WTC11 (cell line): ENCODE data around the gene VAV2. TPM values are rescaled to one million over a fixed set of nuclear protein-coding genes. Genes with fewer than 3 reads are reported as not detected.

Source experiments
- ATAC-seq: fragments of 200-7000 bp; cut with Tn5 transposase; 2 replicates; pipeline ENCODE4 v1.10.0; 2021; ENCODE audit warnings: mild to moderate bottlenecking, moderate library complexity
- CTCF ChIA-PET: fragments of 300-600 bp; sonication (Branson Sonifier 250); formaldehyde crosslinking; loops from one replicate; lab custom pipeline; 2021; ENCODE audit warnings: antibody characterized with exemption; lab: Charles Lee
- POLR2A ChIA-PET: fragments of 350-600 bp; sonication (Branson Sonifier 250); formaldehyde crosslinking; loops from one replicate; lab custom pipeline; 2021; ENCODE audit warnings: antibody characterized with exemption; lab: Charles Lee
- DNase-seq: peaks from one replicate; pipeline ENCODE4 v3.0.0; 2021; ENCODE audit warnings: low spot score
- H3K27ac Mint-ChIP-seq: 2 replicates; pipeline ENCODE4 v1.8.0; 2021; ENCODE audit warnings: mixed read lengths
- H3K27me3 Mint-ChIP-seq: 2 replicates; pipeline ENCODE4 v1.8.0; 2021; ENCODE audit warnings: low read depth, mild to moderate bottlenecking, moderate library complexity, mixed read lengths
- H3K36me3 Mint-ChIP-seq: 2 replicates; pipeline ENCODE4 v1.8.0; 2021; ENCODE audit warnings: mixed read lengths
- H3K4me1 Mint-ChIP-seq: 2 replicates; pipeline ENCODE4 v1.8.0; 2022; ENCODE audit warnings: mixed read lengths
- H3K4me3 Mint-ChIP-seq: 2 replicates; pipeline ENCODE4 v1.8.0; 2021; ENCODE audit warnings: mild to moderate bottlenecking, moderate library complexity, mixed read lengths
- H3K9me3 Mint-ChIP-seq: 2 replicates; pipeline ENCODE4 v1.8.0; 2021; ENCODE audit warnings: mixed read lengths
- CREM ChIP-seq: sonication (generic); formaldehyde crosslinking; IDR thresholded peaks from 2 replicates; pipeline ENCODE4 v1.8.1; 2022; ENCODE audit warnings: mild to moderate bottlenecking, missing genetic modification reagents, moderate library complexity
- HMGA2 ChIP-seq: fragments of 250-450 bp; sonication (Bioruptor Pico); IDR thresholded peaks from 2 replicates; pipeline ENCODE4 v1.4.0; 2021; ENCODE audit warnings: mild to moderate bottlenecking, moderate library complexity
- OVOL2 ChIP-seq: fragments of 250-450 bp; sonication (Bioruptor Pico); IDR thresholded peaks from 2 replicates; pipeline ENCODE4 v1.9.0; 2021; ENCODE audit warnings: mild to moderate bottlenecking, borderline replicate concordance
- PRRX2 ChIP-seq: fragments of 250-450 bp; sonication (Bioruptor Pico); IDR thresholded peaks from 2 replicates; pipeline ENCODE4 v1.8.0; 2021; ENCODE audit warnings: mild to moderate bottlenecking
- RORB ChIP-seq: fragments of 250-450 bp; sonication (Bioruptor Pico); IDR thresholded peaks from 2 replicates; pipeline ENCODE4 v1.9.0; 2021; ENCODE audit warnings: mild to moderate bottlenecking
- SOX15 ChIP-seq: fragments of 250-450 bp; sonication (Bioruptor Pico); IDR thresholded peaks from 2 replicates; pipeline ENCODE4 v1.9.0; 2021; ENCODE audit warnings: mild to moderate bottlenecking
- ZBTB21 ChIP-seq: sonication (generic); formaldehyde crosslinking; IDR thresholded peaks from 2 replicates; pipeline ENCODE4 v1.8.1; 2023; ENCODE audit warnings: mild to moderate bottlenecking, missing genetic modification reagents, borderline replicate concordance
- total RNA-seq: library from RNA; stranded (reverse); gene quantifications from 3 replicates; pipeline ENCODE4 v1.2.3, GENCODE V29; 2021
- TF ChIP-seq, protein P1 (sequence below): sonication (generic); formaldehyde crosslinking; conservative IDR thresholded peaks from 2 replicates; pipeline ENCODE4 v1.8.1; 2023; ENCODE audit warnings: mild to moderate bottlenecking, low read depth, missing genetic modification reagents, moderate library complexity
- TF ChIP-seq, protein P2 (sequence below): sonication (generic); formaldehyde crosslinking; IDR thresholded peaks from 2 replicates; pipeline ENCODE4 v1.8.1; 2022; ENCODE audit warnings: mild to moderate bottlenecking, missing genetic modification reagents, moderate library complexity, borderline replicate concordance
- TF ChIP-seq, protein P3 (sequence below): sonication (generic); formaldehyde crosslinking; IDR thresholded peaks from 2 replicates; pipeline ENCODE4 v1.8.1; 2022; ENCODE audit warnings: low read depth, mild to moderate bottlenecking, moderate library complexity, missing genetic modification reagents, borderline replicate concordance
- TF ChIP-seq, protein P4 (sequence below): sonication (generic); formaldehyde crosslinking; IDR thresholded peaks from 2 replicates; pipeline ENCODE4 v1.8.1; 2022; ENCODE audit warnings: missing genetic modification reagents, borderline replicate concordance
- TF ChIP-seq, protein P5 (sequence below): sonication (generic); formaldehyde crosslinking; IDR thresholded peaks from 2 replicates; pipeline ENCODE4 v1.8.1; 2023; ENCODE audit warnings: mild to moderate bottlenecking, missing genetic modification reagents

The VAV2 gene
- total RNA-seq, 1 experiment from 2014 or later: 39.7 TPM

DNA sequence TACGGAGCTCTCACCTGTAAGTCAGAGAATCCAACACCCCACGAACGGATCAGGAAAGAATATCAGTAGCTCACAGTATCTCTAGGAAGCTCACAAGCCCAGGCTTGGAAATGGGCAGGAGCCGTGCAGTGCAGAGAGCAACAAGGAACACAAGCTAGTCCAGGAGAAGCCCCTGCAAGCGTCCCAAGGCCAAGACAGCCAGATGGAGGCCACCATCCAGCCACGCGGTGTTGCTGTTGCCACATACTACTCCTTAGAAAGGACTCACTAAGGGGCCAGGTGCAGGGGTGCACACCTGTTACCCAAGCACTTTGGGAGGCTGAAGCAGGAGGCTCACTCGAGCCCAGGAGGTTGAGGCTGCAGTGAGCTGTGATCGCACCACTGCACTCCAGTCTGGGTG lies 15.4 kb upstream of the VAV2 start:
- CTCF ChIA-PET: interaction anchor here (1.8 kb wide), 1 partner anchor 225 kb away, joined by 3 read pairs; no protein-coding TSS in a partner anchor
- TF ChIP-seq, protein P1, sequence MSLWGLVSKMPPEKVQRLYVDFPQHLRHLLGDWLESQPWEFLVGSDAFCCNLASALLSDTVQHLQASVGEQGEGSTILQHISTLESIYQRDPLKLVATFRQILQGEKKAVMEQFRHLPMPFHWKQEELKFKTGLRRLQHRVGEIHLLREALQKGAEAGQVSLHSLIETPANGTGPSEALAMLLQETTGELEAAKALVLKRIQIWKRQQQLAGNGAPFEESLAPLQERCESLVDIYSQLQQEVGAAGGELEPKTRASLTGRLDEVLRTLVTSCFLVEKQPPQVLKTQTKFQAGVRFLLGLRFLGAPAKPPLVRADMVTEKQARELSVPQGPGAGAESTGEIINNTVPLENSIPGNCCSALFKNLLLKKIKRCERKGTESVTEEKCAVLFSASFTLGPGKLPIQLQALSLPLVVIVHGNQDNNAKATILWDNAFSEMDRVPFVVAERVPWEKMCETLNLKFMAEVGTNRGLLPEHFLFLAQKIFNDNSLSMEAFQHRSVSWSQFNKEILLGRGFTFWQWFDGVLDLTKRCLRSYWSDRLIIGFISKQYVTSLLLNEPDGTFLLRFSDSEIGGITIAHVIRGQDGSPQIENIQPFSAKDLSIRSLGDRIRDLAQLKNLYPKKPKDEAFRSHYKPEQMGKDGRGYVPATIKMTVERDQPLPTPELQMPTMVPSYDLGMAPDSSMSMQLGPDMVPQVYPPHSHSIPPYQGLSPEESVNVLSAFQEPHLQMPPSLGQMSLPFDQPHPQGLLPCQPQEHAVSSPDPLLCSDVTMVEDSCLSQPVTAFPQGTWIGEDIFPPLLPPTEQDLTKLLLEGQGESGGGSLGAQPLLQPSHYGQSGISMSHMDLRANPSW: no peak
- no peak for TF ChIP-seq CREM (CRISPR knock-in tag)
- no peak for TF ChIP-seq OVOL2
- H3K9me3 Mint-ChIP-seq: peaks cover 17% of the 10 kb centered on the region
- no peaks in the 10 kb centered on the region for H3K4me1 Mint-ChIP-seq
- H3K27me3 Mint-ChIP-seq: peaks cover 6% of the 10 kb centered on the region; the same call in 1 of the 2 replicates
- peaks cover 13% of the 10 kb centered on the region for H3K36me3 Mint-ChIP-seq
- no peak overlapping the region for H3K27ac Mint-ChIP-seq
- DNase-seq (no peak), ATAC-seq (no peak)
- no peak overlapping the region for H3K4me3 Mint-ChIP-seq
- POLR2A ChIA-PET: no interaction called here

DNA sequence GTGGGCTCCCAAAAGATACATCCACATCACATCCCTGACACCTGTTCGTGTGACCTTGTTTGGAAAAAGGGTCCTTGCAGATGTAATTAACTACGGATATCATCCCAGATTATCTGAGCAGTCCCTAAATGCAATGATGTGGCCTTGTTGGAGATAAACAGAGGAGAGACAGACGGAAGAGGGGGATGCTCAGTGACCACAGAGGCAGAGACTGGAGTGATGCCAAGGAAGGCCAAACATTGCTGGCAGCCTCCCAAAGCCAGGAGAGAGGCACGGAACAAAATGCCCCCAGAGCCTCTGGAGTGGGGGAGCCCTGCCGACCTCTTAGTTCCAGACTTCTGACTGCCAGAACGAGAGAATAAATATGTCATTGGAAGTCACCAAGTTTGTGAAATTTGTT lies 15.0 kb upstream of the VAV2 start:
- POLR2A ChIA-PET: no interaction called here
- no peak overlapping the region for H3K27ac Mint-ChIP-seq
- TF ChIP-seq, protein P2, sequence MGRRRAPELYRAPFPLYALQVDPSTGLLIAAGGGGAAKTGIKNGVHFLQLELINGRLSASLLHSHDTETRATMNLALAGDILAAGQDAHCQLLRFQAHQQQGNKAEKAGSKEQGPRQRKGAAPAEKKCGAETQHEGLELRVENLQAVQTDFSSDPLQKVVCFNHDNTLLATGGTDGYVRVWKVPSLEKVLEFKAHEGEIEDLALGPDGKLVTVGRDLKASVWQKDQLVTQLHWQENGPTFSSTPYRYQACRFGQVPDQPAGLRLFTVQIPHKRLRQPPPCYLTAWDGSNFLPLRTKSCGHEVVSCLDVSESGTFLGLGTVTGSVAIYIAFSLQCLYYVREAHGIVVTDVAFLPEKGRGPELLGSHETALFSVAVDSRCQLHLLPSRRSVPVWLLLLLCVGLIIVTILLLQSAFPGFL (CRISPR knock-in tag): no peak
- TF ChIP-seq, protein P3, sequence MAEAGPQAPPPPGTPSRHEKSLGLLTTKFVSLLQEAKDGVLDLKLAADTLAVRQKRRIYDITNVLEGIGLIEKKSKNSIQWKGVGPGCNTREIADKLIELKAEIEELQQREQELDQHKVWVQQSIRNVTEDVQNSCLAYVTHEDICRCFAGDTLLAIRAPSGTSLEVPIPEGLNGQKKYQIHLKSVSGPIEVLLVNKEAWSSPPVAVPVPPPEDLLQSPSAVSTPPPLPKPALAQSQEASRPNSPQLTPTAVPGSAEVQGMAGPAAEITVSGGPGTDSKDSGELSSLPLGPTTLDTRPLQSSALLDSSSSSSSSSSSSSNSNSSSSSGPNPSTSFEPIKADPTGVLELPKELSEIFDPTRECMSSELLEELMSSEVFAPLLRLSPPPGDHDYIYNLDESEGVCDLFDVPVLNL (CRISPR knock-in tag): no peak
- TF ChIP-seq PRRX2 (CRISPR knock-in tag): no peak
- TF ChIP-seq, protein P4, sequence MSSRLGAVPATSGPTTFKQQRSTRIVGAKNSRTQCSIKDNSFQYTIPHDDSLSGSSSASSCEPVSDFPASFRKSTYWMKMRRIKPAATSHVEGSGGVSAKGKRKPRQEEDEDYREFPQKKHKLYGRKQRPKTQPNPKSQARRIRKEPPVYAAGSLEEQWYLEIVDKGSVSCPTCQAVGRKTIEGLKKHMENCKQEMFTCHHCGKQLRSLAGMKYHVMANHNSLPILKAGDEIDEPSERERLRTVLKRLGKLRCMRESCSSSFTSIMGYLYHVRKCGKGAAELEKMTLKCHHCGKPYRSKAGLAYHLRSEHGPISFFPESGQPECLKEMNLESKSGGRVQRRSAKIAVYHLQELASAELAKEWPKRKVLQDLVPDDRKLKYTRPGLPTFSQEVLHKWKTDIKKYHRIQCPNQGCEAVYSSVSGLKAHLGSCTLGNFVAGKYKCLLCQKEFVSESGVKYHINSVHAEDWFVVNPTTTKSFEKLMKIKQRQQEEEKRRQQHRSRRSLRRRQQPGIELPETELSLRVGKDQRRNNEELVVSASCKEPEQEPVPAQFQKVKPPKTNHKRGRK (CRISPR knock-in tag): no peak
- TF ChIP-seq, protein P5, sequence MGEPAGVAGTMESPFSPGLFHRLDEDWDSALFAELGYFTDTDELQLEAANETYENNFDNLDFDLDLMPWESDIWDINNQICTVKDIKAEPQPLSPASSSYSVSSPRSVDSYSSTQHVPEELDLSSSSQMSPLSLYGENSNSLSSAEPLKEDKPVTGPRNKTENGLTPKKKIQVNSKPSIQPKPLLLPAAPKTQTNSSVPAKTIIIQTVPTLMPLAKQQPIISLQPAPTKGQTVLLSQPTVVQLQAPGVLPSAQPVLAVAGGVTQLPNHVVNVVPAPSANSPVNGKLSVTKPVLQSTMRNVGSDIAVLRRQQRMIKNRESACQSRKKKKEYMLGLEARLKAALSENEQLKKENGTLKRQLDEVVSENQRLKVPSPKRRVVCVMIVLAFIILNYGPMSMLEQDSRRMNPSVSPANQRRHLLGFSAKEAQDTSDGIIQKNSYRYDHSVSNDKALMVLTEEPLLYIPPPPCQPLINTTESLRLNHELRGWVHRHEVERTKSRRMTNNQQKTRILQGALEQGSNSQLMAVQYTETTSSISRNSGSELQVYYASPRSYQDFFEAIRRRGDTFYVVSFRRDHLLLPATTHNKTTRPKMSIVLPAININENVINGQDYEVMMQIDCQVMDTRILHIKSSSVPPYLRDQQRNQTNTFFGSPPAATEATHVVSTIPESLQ: no peak
- TF ChIP-seq SOX15 (CRISPR knock-in tag): no peak
- TF ChIP-seq, all 79 proteins: peak for 0
- no peaks in the 10 kb centered on the region for H3K4me1 Mint-ChIP-seq
- peaks cover 22% of the 10 kb centered on the region for H3K9me3 Mint-ChIP-seq
- no peak for ATAC-seq
- peaks cover 6% of the 10 kb centered on the region; the same call in 1 of the 2 replicates for H3K27me3 Mint-ChIP-seq
- no peak overlapping the region for H3K4me3 Mint-ChIP-seq
- no peak for DNase-seq
- H3K36me3 Mint-ChIP-seq: peaks cover 13% of the 10 kb centered on the region
- CTCF ChIA-PET: interaction anchor here (1.8 kb wide), 1 partner anchor 225 kb away, joined by 3 read pairs; no protein-coding TSS in a partner anchor

DNA sequence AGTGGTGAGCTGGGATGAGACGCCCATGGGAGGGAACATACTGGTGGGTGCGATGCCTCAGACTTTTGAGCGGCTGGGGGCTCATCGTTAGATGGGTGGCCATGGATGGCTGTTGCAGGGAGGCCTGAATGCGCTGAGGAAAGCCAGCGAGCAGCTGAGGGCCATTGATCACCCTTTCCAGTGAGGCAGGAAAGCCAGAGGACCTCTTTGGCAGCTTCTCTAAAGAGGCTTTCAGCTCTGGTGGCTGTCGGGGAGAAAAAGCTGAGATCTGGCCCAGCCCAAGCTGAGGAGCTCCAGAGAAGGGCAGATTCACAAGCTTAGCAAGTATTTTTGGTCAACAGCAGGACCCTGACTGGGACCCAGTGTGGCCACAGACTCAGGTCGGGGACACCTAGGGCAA lies 13.3 kb upstream of the VAV2 start:
- H3K27ac Mint-ChIP-seq: no peak overlapping the region
- H3K9me3 Mint-ChIP-seq: peaks cover 11% of the 10 kb centered on the region
- TF ChIP-seq ZBTB21 (no peak), RORB (CRISPR knock-in tag) (no peak), PRRX2 (CRISPR knock-in tag) (no peak), HMGA2 (CRISPR knock-in tag) (no peak)
- H3K4me1 Mint-ChIP-seq: no peaks in the 10 kb centered on the region
- no peak for ATAC-seq
- CTCF ChIA-PET: interaction anchor here (1.1 to 2.2 kb wide), 6 partner anchors 10 to 262 kb away, joined by 3 to 8 read pairs (median 6); no protein-coding TSS in a partner anchor
- POLR2A ChIA-PET: no interaction called here
- no peaks in the 10 kb centered on the region; the same call in 1 of the 2 replicates for H3K36me3 Mint-ChIP-seq
- H3K27me3 Mint-ChIP-seq: no peaks in the 10 kb centered on the region; the same call in none of the 2 replicates
- no peak overlapping the region for H3K4me3 Mint-ChIP-seq
- DNase-seq: no peak
